Activated CD4-positive, alpha-beta T cell treated with anti-CD3 and anti-CD28 coated beads, Interleukin-2, amount 50 U/mL, for 4 hours (primary cell): ENCODE measurements around the gene CCDC178.
"Not testable (repeated sequence)": the region's sequence is repeated elsewhere in the genome, so short reads cannot be mapped to it uniquely, and the experiment has no call there.

Experiments
- DNase-seq, 2 experiments: peaks; one replicate each; pipeline ENCODE4 v3.0.0-alpha.2; 2020

The CCDC178 gene

DNA sequence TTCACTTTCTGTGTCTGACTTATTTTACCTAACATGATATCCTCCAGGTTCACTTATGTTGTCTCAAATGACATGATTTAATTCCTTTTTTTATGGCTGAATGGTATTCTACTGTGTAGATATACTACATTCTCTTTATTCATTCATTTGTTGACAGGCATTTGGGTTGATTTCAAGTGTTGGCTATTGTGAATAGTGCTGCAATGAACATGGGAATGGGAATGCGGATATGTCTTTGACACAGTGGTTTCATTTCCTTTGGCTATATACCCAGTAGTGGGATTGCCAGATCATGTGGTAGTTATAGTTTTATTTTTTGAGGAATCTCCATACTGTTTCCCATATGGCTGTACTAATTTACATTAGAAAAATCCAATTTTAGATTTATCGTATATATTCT lies 472.3 kb downstream of the CCDC178 start:
- DNase-seq, result no peak

DNA sequence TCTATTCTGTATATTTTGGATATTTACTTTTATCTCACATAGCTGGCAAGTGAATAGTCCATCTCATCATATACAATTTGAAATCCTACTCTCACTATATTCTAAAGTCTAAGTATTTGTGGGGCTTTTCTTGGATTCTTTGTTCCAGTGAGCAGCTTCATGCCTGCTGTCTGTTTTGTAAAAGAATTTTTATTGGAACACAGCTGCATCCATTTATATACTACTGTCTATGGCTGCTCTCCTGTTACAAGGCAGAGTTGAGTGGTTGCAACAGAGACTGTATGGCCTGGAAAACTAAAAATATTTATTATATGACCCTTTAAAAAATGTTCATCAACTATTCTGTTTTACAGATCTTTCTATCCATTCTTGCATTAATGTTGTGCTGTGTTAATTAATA lies 474.4 kb downstream of the CCDC178 start:
- DNase-seq, result no peak

DNA sequence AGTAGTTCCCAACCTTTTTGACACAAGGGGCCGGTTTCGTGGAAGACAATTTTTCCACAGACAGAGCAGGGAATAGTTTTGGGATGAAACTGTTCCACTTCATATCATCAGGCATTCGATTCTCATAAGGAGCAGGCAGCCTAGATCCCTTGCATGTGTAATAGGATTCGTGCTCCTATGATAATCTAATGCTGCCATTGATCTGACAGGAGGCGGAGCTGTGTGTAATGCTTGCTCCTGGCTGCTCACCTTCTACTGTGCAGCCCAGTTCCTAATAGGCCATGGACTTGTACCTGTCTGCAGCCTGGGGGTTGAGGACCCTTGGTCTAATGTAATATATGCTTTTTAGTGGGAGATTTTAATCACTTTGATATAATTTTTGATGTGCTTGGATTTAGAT lies 479.0 kb downstream of the CCDC178 start:
- no peak for DNase-seq

GRCh38 chr18:32958746-32959145 lies 481.8 kb downstream of the CCDC178 start:
- no peak for DNase-seq

DNA sequence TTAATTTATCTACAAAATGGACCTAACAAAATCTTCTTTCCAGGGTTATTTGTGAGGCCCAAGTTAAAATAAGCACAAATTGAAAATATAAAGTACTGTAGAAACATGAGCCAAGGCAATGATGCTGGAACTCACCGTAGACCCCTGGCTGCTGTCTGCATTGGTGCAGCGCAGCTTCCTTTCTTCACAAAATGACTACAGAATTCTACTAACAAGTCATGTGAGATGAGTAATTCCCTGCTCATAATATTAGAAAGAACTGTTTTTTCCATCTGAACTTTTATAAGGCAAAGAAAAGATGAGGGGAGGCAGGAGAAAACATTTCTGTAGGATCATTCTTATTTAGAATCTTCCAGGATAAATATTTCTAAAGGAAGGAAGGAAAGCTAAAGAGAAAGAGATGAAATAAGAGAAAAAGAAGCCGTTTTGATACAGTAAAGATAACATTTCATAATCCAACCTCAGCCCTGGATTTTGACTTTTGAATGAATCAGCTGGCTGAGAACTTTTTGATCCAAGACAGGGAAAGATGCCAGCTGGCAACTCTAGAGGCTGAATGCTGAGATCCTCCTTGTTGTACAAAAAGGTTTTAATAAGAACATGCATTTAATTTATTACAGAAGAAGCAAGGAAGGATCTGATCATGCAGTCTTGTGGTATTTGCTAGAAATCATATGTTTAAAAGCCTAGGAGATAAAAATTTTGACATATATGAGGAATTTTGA lies 483.8 kb downstream of the CCDC178 start:
- no peak for DNase-seq

DNA sequence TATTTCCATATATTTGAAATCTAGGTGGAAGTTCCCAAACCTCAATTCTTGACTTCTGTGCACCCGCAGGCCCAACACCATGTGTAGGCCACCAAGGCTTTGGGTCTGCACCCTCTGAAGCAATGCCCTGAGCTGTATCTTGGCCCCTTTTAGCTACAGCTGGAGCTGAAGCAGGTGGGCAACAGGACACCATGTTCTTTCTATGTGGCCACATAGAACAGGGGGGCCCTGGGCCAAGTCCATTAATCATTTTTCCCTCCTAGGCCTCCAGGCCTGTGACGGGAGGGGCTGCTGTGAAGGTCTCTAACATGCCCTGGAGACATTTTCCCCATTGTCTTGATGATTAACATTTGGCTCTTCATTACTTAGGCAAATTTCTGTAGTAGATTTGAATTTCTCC lies 488.2 kb downstream of the CCDC178 start:
- not testable (repeated sequence) for DNase-seq

- no peak for DNase-seq
Observed at GRCh38 chr18:32937597-32937996, 502.9 kb downstream of the CCDC178 start.

DNA sequence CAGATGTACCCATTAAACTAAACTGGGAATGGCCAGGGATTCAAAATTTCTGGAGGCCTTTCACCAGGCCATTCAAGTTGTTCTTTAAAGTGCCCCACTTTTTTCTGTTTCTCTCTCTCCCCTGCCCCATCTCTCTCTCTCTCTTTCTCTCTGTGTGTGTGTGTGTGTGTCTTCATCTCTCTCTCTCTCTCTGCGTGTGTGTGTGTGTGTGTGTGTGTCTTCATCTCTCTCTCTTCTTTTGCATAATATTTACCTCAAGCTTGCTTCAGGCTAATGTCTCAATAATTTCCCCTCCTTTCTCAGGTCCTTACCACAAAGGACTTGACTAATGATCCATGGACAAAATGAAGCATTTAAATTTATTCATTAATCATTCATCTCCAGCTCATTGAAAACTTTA lies 503.5 kb downstream of the CCDC178 start:
- no peak for DNase-seq

GRCh38 chr18:32934201-32934600 lies 506.3 kb downstream of the CCDC178 start:
- no peak for DNase-seq

- no peak for DNase-seq
Observed at GRCh38 chr18:32930695-32931301, 509.7 kb downstream of the CCDC178 start.

DNA sequence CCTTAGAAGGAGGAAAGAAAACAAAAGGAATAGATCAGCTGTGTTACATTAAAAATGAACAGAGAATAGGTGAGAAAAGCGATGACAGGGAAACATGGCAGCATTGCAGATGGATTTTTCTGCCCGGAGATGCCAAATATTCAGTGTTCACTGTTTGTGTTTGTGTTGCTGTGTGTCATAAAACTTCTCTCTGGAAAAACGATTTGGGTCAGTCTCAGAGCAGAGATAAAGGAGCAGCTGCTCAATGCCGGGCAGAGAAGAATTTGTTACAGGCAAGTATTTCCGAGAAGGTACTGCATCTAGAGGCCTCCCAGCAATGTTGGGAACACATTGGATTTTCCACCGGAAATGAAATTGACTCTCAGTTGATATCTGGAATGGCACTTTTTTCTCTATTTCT lies 511.3 kb downstream of the CCDC178 start:
- no peak for DNase-seq

- no peak for DNase-seq
Observed at GRCh38 chr18:32922951-32923430, 517.5 kb downstream of the CCDC178 start.

GRCh38 chr18:32920796-32921787 lies 519.4 kb downstream of the CCDC178 start:
- DNase-seq, result no peak

- DNase-seq, result no peak
Observed at GRCh38 chr18:32919799-32920198, 520.7 kb downstream of the CCDC178 start.

DNA sequence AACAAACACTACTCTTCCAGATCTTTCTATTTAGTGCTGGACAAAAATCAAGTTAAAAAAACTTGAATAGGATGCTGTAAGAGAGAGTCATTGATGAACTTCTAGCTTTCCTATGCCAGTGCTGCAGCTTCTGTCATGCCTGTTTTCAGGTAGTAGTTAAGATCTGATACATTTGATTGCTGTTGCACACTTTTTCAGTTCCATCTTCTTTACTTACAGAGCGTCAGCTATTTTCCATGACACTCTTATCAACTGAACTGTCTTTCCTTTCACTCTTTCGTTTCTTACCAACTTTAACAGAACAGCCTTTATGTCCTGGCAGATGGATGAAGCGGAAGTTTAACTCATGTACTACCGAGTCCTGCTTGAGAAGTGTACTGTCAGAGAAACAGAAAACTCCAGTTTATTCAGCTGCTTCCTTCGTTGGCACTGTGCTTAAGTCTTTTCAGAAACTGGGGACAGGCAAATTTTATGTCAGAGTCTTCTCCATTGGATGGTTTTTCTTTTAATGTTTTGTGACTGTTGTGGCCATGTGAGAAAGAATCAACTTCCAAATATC lies 521.8 kb downstream of the CCDC178 start:
- no peak for DNase-seq

DNA sequence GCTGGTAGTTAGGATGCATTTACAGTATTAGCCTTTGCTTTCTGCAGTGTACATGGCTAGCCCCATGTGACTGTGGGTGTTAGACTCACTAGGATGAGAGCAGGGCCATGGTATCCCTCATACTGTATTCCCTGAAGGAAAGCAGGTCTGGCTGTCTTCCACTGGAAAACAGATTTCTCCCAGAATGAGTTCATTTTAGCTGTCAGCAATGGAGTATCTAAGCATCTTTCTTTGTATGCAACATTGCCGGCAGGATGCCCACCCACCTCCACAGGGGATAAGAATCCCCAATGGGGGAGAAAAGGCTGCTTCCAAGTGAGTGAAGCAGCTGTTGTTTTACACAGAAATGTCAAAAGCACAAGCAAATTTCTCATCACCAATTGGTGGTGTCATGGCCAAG lies 525.0 kb downstream of the CCDC178 start:
- DNase-seq, result no peak

DNA sequence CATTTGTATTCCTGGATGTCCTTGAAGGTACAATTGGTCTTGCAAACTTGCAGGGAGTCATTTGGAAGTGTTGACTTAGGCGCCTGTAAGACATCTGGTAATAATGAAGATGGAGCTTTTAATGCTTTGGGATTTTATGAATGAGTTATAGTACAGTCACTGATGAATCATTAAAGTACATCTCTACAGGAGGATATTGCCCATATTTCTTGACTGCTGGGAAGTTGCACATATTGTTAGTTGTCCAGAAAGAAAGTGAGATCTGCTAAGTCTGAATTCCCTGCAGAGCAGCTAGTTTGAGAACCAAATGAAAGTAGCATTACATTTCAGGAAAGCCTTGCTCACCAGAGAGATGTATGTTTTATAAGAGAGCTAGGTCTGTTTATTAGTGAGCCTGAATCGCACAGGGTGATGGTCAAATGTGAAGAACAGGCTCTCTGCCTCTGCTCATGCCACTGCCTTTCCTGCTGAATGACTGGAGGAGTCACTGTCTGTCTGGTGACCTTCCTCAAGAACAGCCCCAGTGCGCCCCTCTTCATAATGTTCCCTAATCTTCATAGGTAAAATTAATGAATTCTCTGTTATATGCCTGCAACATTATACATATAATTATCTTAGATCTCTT lies 528.7 kb downstream of the CCDC178 start:
- no peak for DNase-seq

GRCh38 chr18:32910694-32911296 lies 529.7 kb downstream of the CCDC178 start:
- no peak for DNase-seq

GRCh38 chr18:32909798-32910561 lies 530.5 kb downstream of the CCDC178 start:
- no peak for DNase-seq

GRCh38 chr18:32908424-32908805 lies 532.1 kb downstream of the CCDC178 start:
- no peak for DNase-seq

DNA sequence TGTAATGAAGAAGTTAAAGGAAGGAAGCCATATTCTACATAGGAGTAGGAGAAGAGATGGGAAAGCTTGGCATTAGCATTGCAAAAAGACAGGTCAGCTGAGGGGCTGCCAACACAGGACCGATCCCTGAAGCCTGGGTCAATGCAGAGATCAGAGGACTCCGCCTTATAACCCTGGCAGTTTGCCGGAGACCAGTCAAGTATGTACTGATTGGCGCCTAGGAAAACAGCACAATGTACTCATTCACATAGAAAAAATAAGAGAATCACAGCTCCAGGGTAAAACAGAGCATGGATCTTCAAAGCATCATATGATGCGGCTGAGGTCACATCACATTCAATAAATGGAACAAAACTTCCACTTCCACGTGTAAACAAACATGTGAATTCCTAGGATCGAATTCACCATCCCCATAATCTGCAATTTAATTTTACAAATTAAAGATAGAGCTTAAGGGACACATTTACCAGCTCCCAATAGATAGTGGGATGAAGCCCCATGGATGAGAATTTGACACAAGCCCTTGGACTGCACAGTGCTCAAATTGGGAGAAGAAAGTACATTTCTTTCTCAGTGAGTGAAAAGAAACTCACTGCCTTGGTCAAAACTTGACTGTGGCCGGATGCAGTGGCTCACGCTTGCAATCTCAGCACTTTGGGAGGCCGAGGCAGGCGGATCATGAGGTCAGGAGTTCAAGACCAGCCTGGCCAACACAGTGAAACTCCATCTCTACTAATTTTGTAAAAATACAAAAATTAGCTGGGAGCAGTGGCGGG lies 532.7 kb downstream of the CCDC178 start:
- no peak for DNase-seq
